Heart left ventricle (tissue), 16 donors: ENCODE measurements around the gene P2RY8. TPM values are rescaled to one million over a fixed set of nuclear protein-coding genes. Genes with fewer than 3 reads are reported as not detected.
A peak's percentile ranks its signal among the peaks of the same experiment; 100 is the strongest.

Experiments
- ATAC-seq, 4 donors: fragments of 200-7000 bp; cut with Tn5 transposase; one replicate each; pipeline ENCODE4 v1.9.1; 2020 to 2022; ENCODE audit warnings: moderate library complexity in 4 of 4, mild to moderate bottlenecking in 3 of 4, moderate number of reproducible peaks in 1 of 4
- DNase-seq, 5 donors: peaks; one replicate each; pipeline ENCODE4 v3.0.0-alpha.2; 2020
- H3K27ac ChIP-seq, 12 donors: fragments of 200-600 bp; sonication (generic) in 4 of 12; one replicate each; pipeline versions ENCODE4 v1.5.0 to v1.8.0; 2016 to 2022; ENCODE audit warnings: mild to moderate bottlenecking in 2 of 12
- H3K27me3 ChIP-seq, 9 donors: fragments of 200-600 bp; sonication (generic) in 2 of 9; one replicate each; pipeline versions ENCODE4 v1.5.1 to v1.8.0; 2016 to 2022; ENCODE audit warnings: mild to moderate bottlenecking in 3 of 9
- H3K36me3 ChIP-seq, 9 donors: fragments of 200-600 bp; sonication (generic) in 2 of 9; one replicate each; pipeline versions ENCODE4 v1.5.0 to v1.8.0; 2018 to 2022; ENCODE audit warnings: mild to moderate bottlenecking in 2 of 9
- H3K4me1 ChIP-seq, 12 donors: fragments of 200-600 bp; sonication (generic) in 4 of 12; one replicate each; pipeline versions ENCODE4 v1.5.0 to v1.8.0; 2016 to 2022; ENCODE audit warnings: mild to moderate bottlenecking in 3 of 12
- H3K4me3 ChIP-seq, 12 donors: fragments of 200-600 bp; sonication (generic) in 4 of 12; one replicate each; pipeline versions ENCODE4 v1.5.0 to v1.8.0; 2017 to 2022; ENCODE audit warnings: mild to moderate bottlenecking in 9 of 12, moderate library complexity in 4 of 12
- H3K9me3 ChIP-seq, 12 donors: fragments of 200-600 bp; sonication (generic) in 4 of 12; one replicate each; pipeline versions ENCODE4 v1.5.0 to v1.8.0; 2016 to 2022; ENCODE audit warnings: mild to moderate bottlenecking in 1 of 12
- CTCF ChIP-seq, 12 donors: fragments of 200-600 bp; sonication (generic) in 4 of 12; IDR thresholded peaks; one replicate each; pipeline versions ENCODE4 v1.5.0 to v1.8.0; 2018 to 2022; ENCODE audit warnings: antibody characterized with exemption in 12 of 12, mild to moderate bottlenecking in 5 of 12
- POLR2A ChIP-seq, 2 donors: fragments of 450-650 bp; IDR thresholded peaks; one replicate each; pipeline ENCODE4 v1.6.1; 2017; ENCODE audit warnings: antibody characterized with exemption in 2 of 2, mild to moderate bottlenecking in 2 of 2, moderate library complexity in 2 of 2
- WGBS, 4 donors: extraction: QIAGEN DNeasy Blood & Tissue Kit in 2 of 4; methylation state at CpG; one replicate each; pipeline versions ENCODE4 v1.1.5 to v1.1.7; 2013 to 2018; 5-methylcytosine and 5-hydroxymethylcytosine counted together
- intact Hi-C, 10 donors: fragments of 100-400 bp; cut with DNase I; formaldehyde crosslinking; loops; one replicate each; pipeline versions ENCODE4 v1.11.1 to v1.14.2; 2022
- polyA plus RNA-seq, 2 donors: library from polyadenylated mRNA; stranded (reverse); fragments of 200-250 nt; gene quantifications; one replicate each; pipeline ENCODE4 v1.2.3, GENCODE V29; 2013
- total RNA-seq, 9 donors: library from RNA; depleted of rRNA in 2 of 9; stranded (reverse); fragments of >200 nt in 2 of 9; fragmentation: NEBNext Ultra II Directional in 3 of 9; extraction: Animal tissue kit (Norgen Biotek cat#: 25700) in 3 of 9; gene quantifications; one replicate each; pipeline versions ENCODE4 v1.1.0 to v1.2.4, GENCODE V29; 2016 to 2023
- donor health status: ischemic (EF 13 %, LVEDD 7.1; RV severe dilation, severe dysfunction).
- donor health status: healthy with polysubstance abuse.
- donor health status: DM: no; HTN: yes; CAD: no.
- donor health status: DM: no; HTN: no; CAD: no.
- donor health status: ischemic (EF 25% LVEDD 6.9; RV normal size, moderate dysfunction).
- donor health status: ischemic (EF 25% LVEDD 5.7; RV mildly dilated, moderate dysfunction).
- donor health status: healthy.
- donor health status: DM: yes; HTN: yes; CAD: no.
- donor health status: ischemic (EF 35%, LVEDD 5.7; RV mildly dilated, moderate dysfunction).
- donor health status: nonischemic (EF 11% LVEDD 7.7; RV severe dilation, severe dysfunction).
- donor health status: DM: yes; HTN: yes; CAD: no.
- donor health status: PGD.
- donor health status: ischemic (EF 29% LVEDD 5.4; RV normal size, mild dysfunction).
- donor health status: nonischemic (EF 23%, LVEDD 6.1; RV moderate dilation, normal function).

Gene P2RY8
- total and polyA plus RNA-seq, 11 donors, result 0.62 to 10.5 (median 2.3) TPM

- 93 to 100% (median 94%) methylated on average over 1 of the region's 1 CpG for WGBS, 4 donors
- no peak for TF ChIP-seq CTCF (IDR thresholded peaks at IDR 0.05)
- TF ChIP-seq POLR2A (IDR thresholded peaks at IDR 0.05), result no peak
- DNase-seq (no peak), ATAC-seq (no peak)
- peaks cover 0 to 11% (median 0%) of the 10 kb centered on the region in 9 donors for H3K27me3 ChIP-seq
- peaks cover 0 to 4% (median 0%) of the 10 kb centered on the region in 12 donors for H3K9me3 ChIP-seq
- H3K36me3 ChIP-seq, result no peaks in the 10 kb centered on the region
- peaks cover 0 to 30% (median 5%) of the 10 kb centered on the region in 12 donors for H3K4me1 ChIP-seq
- intact Hi-C loops, result loop anchor here in 1 of 10 donors (10.0 kb wide), 1 partner anchor 56 kb away; no protein-coding TSS in a partner anchor
- peak overlapping the region in 1 of 12 donors; percentile 0 for H3K27ac ChIP-seq
- H3K4me3 ChIP-seq, result no peak overlapping the region
Measured at GRCh38 chrX:1488745-1489144, 48.2 kb downstream of the P2RY8 start.

- WGBS, 4 donors, result 74 to 88% (median 83%) methylated on average over 3 of the region's 3 CpGs
- no peak for TF ChIP-seq POLR2A (IDR thresholded peaks at IDR 0.05)
- TF ChIP-seq CTCF (IDR thresholded peaks at IDR 0.05), result no peak
- intact Hi-C loops, result loop anchor here in 1 of 10 donors (10.0 kb wide), 1 partner anchor 57 kb away; no protein-coding TSS in a partner anchor
- Histone ChIP-seq H3K36me3 (no peaks in the 10 kb centered on the region), H3K27me3 (peaks cover 0 to 11% (median 0%) of the 10 kb centered on the region in 9 donors), H3K9me3 (peaks cover 0 to 4% (median 0%) of the 10 kb centered on the region in 12 donors), H3K4me3 (no peak overlapping the region), H3K27ac (peak overlapping the region in 5 of 12 donors; percentile 70 to 92 (median 81)), H3K4me1 (peaks cover 0 to 32% (median 5%) of the 10 kb centered on the region in 12 donors)
- ATAC-seq (no peak), DNase-seq (peak in 1 of 5 donors; percentile 22)
Measured at GRCh38 chrX:1488141-1488540, 48.8 kb downstream of the P2RY8 start.

- H3K36me3 ChIP-seq, result no peaks in the 10 kb centered on the region
- H3K4me1 ChIP-seq, result peaks cover 0 to 34% (median 5%) of the 10 kb centered on the region in 12 donors
- H3K27me3 ChIP-seq, result peaks cover 0 to 11% (median 0%) of the 10 kb centered on the region in 9 donors
- H3K4me3 ChIP-seq, result no peak overlapping the region
- DNase-seq (peak in 1 of 5 donors; percentile 17), ATAC-seq (no peak)
- H3K9me3 ChIP-seq, result peaks cover 0 to 4% (median 0%) of the 10 kb centered on the region in 12 donors
- TF ChIP-seq POLR2A (IDR thresholded peaks at IDR 0.05) (no peak), CTCF (IDR thresholded peaks at IDR 0.05) (no peak)
- WGBS, 4 donors, result 69 to 82% (median 73%) methylated on average over 5 of the region's 5 CpGs
- H3K27ac ChIP-seq, result peak overlapping the region in 10 of 12 donors; percentile 46 to 92 (median 78)
- intact Hi-C loops, result loop anchor here in 4 of 10 donors (2.0 to 10.0 kb wide), 3 partner anchors 25 to 57 kb away; partner anchors contain the start of gene P2RY8 (in 1 of the 4)
Measured at GRCh38 chrX:1487401-1487800, 49.6 kb downstream of the P2RY8 start.

DNA sequence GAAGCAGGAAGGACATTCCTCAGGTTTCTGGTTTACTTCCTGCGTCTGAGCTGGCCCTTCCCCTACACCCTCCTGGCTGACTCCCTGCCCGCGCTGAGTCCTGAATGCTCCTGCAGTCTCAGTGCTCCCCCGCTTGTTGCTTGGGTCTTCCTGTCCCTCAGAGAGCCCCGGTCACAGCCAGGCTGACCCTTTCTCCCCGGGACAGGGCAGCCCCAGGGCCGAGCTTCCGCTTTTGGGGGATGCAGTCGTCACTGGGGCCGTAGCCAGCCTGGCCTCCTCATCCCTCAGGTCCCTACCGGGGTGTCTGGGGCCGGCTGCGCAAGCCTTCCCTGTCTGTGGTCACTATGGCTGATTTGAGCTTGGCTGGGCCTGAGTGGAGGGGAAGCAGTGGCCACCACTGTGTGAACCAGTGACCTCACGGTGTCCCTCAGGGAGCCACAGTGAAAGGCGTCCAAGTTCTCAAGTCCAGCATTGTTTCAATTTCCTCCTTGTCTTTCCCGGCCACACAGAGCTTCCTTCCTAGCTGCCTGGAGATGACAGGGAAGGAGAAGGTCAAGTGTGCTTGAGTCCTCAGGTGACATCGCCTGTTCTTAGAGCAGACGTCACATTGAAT, 50.1 kb downstream of the P2RY8 start:
- WGBS, 4 donors, result 38 to 58% (median 48%) methylated on average over 10 to 18 of the region's 18 CpGs
- peaks cover 0 to 4% (median 0%) of the 10 kb centered on the region in 12 donors for H3K9me3 ChIP-seq
- DNase-seq (peak; percentile 71 to 82 (median 79)), ATAC-seq (peak; percentile 87 to 92 (median 90))
- TF ChIP-seq POLR2A (IDR thresholded peaks at IDR 0.05) (no peak), CTCF (IDR thresholded peaks at IDR 0.05) (no peak)
- H3K4me1 ChIP-seq, result peaks cover 0 to 38% (median 7%) of the 10 kb centered on the region in 12 donors
- no peaks in the 10 kb centered on the region for H3K36me3 ChIP-seq
- intact Hi-C loops, result loop anchor here in 4 of 10 donors (2.0 to 10.0 kb wide), 3 partner anchors 24 to 58 kb away; partner anchors contain the start of gene P2RY8 (in 1 of the 4)
- H3K4me3 ChIP-seq, result peak overlapping the region in 1 of 12 donors; percentile 30
- peaks cover 0 to 11% (median 0%) of the 10 kb centered on the region in 9 donors for H3K27me3 ChIP-seq
- H3K27ac ChIP-seq, result peak overlapping the region; percentile 71 to 95 (median 81)
